SK-N-SH (cell line): ENCODE data around the gene SFSWAP. TPM values are rescaled to one million over a fixed set of nuclear protein-coding genes. Genes with fewer than 3 reads are reported as not detected.

Source experiments
- CTCF ChIA-PET: fragments of 300-600, 350-600 bp; formaldehyde crosslinking; extraction: SDS; loops from one replicate; lab custom pipeline; 2021; lab: Yijun Ruan, JAX
- POLR2A ChIA-PET: fragments of 350-600 bp; sonication (Branson Sonifier 250); formaldehyde crosslinking; extraction: SDS; loops from one replicate; lab custom pipeline; 2020; ENCODE audit warnings: antibody characterized with exemption, inconsistent platforms; lab: Yijun Ruan, JAX
- DNase-seq: peaks from one replicate; pipeline ENCODE4 v3.0.0; 2012
- H2AFZ ChIP-seq: fragments of 200-600 bp; sonication (generic); 2 replicates; pipeline ENCODE4 v1.8.1; 2016; ENCODE audit warnings: antibody characterized with exemption, mild to moderate bottlenecking, low read depth
- H3F3A ChIP-seq: fragments of 200-600 bp; sonication (generic); replicated peaks from 2 replicates; pipeline ENCODE3; 2016; ENCODE audit warnings: antibody characterized with exemption, mild to moderate bottlenecking; ENCODE audit not compliant: insufficient read depth
- H3K27ac ChIP-seq, 2 experiments: fragments of 200-500 bp in 1 of 2; fragments of 200-600 bp in 1 of 2; sonication (Bioruptor generic) in 1 of 2; sonication (generic), shearing (Covaris generic) in 1 of 2; 2 replicates each; pipeline versions ENCODE4 v1.5.1 to v1.6.1; 2014 to 2016; ENCODE audit warnings: low read depth in 2 of 2, inconsistent platforms in 1 of 2, low read length in 1 of 2, mild to moderate bottlenecking in 1 of 2, mixed read lengths in 1 of 2
- H3K27me3 ChIP-seq: fragments of 200-600 bp; sonication (generic), shearing (Covaris generic); 2 replicates; pipeline ENCODE4 v1.6.1; 2016; ENCODE audit warnings: mixed run types; ENCODE audit not compliant: insufficient read depth
- H3K36me3 ChIP-seq, 2 experiments: fragments of 200-500 bp in 1 of 2; fragments of 200-600 bp in 1 of 2; sonication (Bioruptor generic) in 1 of 2; sonication (generic) in 1 of 2; replicated peaks in 1 of 2; 2 replicates each; pipeline versions ENCODE3 to v1.5.1; 2014 to 2016; ENCODE audit warnings: low read length in 1 of 2, mild to moderate bottlenecking in 1 of 2; ENCODE audit not compliant: insufficient read depth in 2 of 2, control insufficient read depth in 1 of 2
- H3K4me1 ChIP-seq, 2 experiments: fragments of 200-500 bp in 1 of 2; fragments of 200-600 bp in 1 of 2; sonication (Bioruptor generic) in 1 of 2; sonication (generic), shearing (Covaris generic) in 1 of 2; 2 replicates each; pipeline versions ENCODE4 v1.5.1 to v1.6.1; 2014 to 2016; ENCODE audit warnings: low read depth in 1 of 2, low read length in 1 of 2, mixed run types in 1 of 2; ENCODE audit not compliant: insufficient read depth in 2 of 2, control insufficient read depth in 1 of 2
- H3K4me2 ChIP-seq: fragments of 200-600 bp; sonication (generic), shearing (Covaris generic); 2 replicates; pipeline ENCODE4 v1.6.1; 2017; ENCODE audit warnings: mixed run types
- H3K4me3 ChIP-seq, 2 experiments: fragments of 200-500 bp in 1 of 2; fragments of 200-600 bp in 1 of 2; sonication (Bioruptor generic) in 1 of 2; sonication (generic), shearing (Covaris generic) in 1 of 2; 2 replicates each; pipeline versions ENCODE4 v1.5.1 to v1.8.1; 2014 to 2016; ENCODE audit warnings: low read depth in 2 of 2, inconsistent platforms in 1 of 2, low read length in 1 of 2, mild to moderate bottlenecking in 1 of 2, mixed read lengths in 1 of 2, moderate library complexity in 1 of 2
- H3K79me2 ChIP-seq: fragments of 200-600 bp; sonication (generic); 2 replicates; pipeline ENCODE4 v1.8.1; 2017; ENCODE audit warnings: mild to moderate bottlenecking; ENCODE audit not compliant: insufficient read depth
- H3K9ac ChIP-seq: fragments of 200-600 bp; sonication (generic); 2 replicates; pipeline ENCODE4 v1.6.1; 2017; ENCODE audit warnings: mixed run types
- H3K9me2 ChIP-seq: fragments of 200-600 bp; sonication (generic); 2 replicates; pipeline ENCODE4 v1.6.1; 2017; ENCODE audit warnings: mixed run types
- H3K9me3 ChIP-seq: fragments of 200-600 bp; sonication (generic); 2 replicates; pipeline ENCODE4 v1.6.1; 2017; ENCODE audit warnings: mixed run types, mild to moderate bottlenecking, moderate library complexity
- H4K20me1 ChIP-seq: fragments of 200-600 bp; sonication (generic); 2 replicates; pipeline ENCODE4 v1.6.1; 2017; ENCODE audit warnings: mild to moderate bottlenecking, mixed run types; ENCODE audit not compliant: insufficient read depth
- CHD2 ChIP-seq: fragments of 150-350 bp; IDR thresholded peaks from 2 replicates; pipeline ENCODE4 v1.6.1; 2018; ENCODE audit warnings: low read length; ENCODE audit not compliant: partially characterized antibody
- ELF1 ChIP-seq: IDR thresholded peaks from 2 replicates; pipeline ENCODE4 v1.4.0; 2012
- EP300 ChIP-seq, 2 experiments: IDR thresholded peaks; 2 replicates each; pipeline versions ENCODE4 v1.4.0 to v1.6.1; 2012; ENCODE audit warnings: borderline replicate concordance in 1 of 2, low read depth in 1 of 2, low read length in 1 of 2
- FOSL2 ChIP-seq: IDR thresholded peaks from 2 replicates; pipeline ENCODE4 v1.4.0; 2012; ENCODE audit warnings: low read depth, mild to moderate bottlenecking, moderate library complexity, borderline replicate concordance
- GABPA ChIP-seq: IDR thresholded peaks from 2 replicates; pipeline ENCODE4 v1.4.0; 2012; ENCODE audit warnings: low read depth, mild to moderate bottlenecking
- IRF3 ChIP-seq: fragments of 150-350 bp; IDR thresholded peaks from 2 replicates; pipeline ENCODE4 v1.6.1; 2016; ENCODE audit warnings: mild to moderate bottlenecking, low read depth, low read length
- MAX ChIP-seq: IDR thresholded peaks from 2 replicates; pipeline ENCODE4 v1.4.0; 2012; ENCODE audit warnings: low read depth
- MXI1 ChIP-seq: IDR thresholded peaks from 2 replicates; pipeline ENCODE4 v1.6.1; 2012; ENCODE audit warnings: mild to moderate bottlenecking, low read depth, low read length, improper control_type of control experiment
- NFIC ChIP-seq: IDR thresholded peaks from 2 replicates; pipeline ENCODE4 v1.4.0; 2012; ENCODE audit warnings: borderline replicate concordance
- NRF1 ChIP-seq: IDR thresholded peaks from 2 replicates; pipeline ENCODE4 v1.6.1; 2012; ENCODE audit warnings: low read depth, mild to moderate bottlenecking, low read length
- PBX3 ChIP-seq: IDR thresholded peaks from 2 replicates; pipeline ENCODE4; 2012
- REST ChIP-seq: IDR thresholded peaks from 2 replicates; pipeline ENCODE4 v1.6.1; 2012; ENCODE audit warnings: mild to moderate bottlenecking, low read depth, low read length, moderate library complexity
- TCF12 ChIP-seq: IDR thresholded peaks from 2 replicates; pipeline ENCODE4 v1.4.0; 2012
- TEAD4 ChIP-seq: IDR thresholded peaks from 2 replicates; pipeline ENCODE4 v1.4.0; 2012; ENCODE audit warnings: mild to moderate bottlenecking, borderline replicate concordance; ENCODE audit not compliant: insufficient read depth
- USF1 ChIP-seq: IDR thresholded peaks from 2 replicates; pipeline ENCODE4 v1.4.0; 2012; ENCODE audit warnings: low read depth, borderline replicate concordance
- USF2 ChIP-seq: fragments of 150-350 bp; IDR thresholded peaks from 2 replicates; pipeline ENCODE4 v1.6.1; 2017; ENCODE audit warnings: antibody characterized with exemption, low read length, low read depth, borderline replicate concordance
- YY1 ChIP-seq: IDR thresholded peaks from 2 replicates; pipeline ENCODE4 v1.4.0; 2012; ENCODE audit warnings: low read depth, mild to moderate bottlenecking
- ZBTB33 ChIP-seq: IDR thresholded peaks from 2 replicates; pipeline ENCODE4 v1.4.0; 2012; ENCODE audit warnings: low read depth, borderline replicate concordance
- WGBS: methylation state at CpG from one replicate; pipeline ENCODE4 v1.1.6; 2017; ENCODE audit warnings: low lambda C conversion rate; 5-methylcytosine and 5-hydroxymethylcytosine counted together
- polyA plus RNA-seq, 3 experiments: library from polyadenylated mRNA; depleted of rRNA; stranded (reverse); fragments of >200 nt; gene quantifications; 2 replicates each; pipeline ENCODE4 v1.2.3, GENCODE V29; 2012

Gene SFSWAP
- polyA plus RNA-seq, 1 of the 3 experiments (the other 2 are of a cell fraction) = 27.9 TPM

GRCh38 chr12:131843527-131843926, 132.6 kb downstream of the SFSWAP start (continued):
- TF ChIP-seq IRF3 = no peak
- TF ChIP-seq TCF12 = no peak
- no peak for TF ChIP-seq FOSL2
- TF ChIP-seq, all 33 proteins: peak for 0

GRCh38 chr12:131844140-131844539, 133.2 kb downstream of the SFSWAP start:
- ChIA-PET POLR2A (no interaction called here), CTCF (interaction anchor here (1.2 to 2.8 kb wide), 3 partner anchors 9 to 68 kb away, joined by 3 to 15 read pairs (median 6); no protein-coding TSS in a partner anchor)

More at GRCh38 chr12:131844140-131844539, 133.2 kb downstream of the SFSWAP start:
- H3K4me1 ChIP-seq = no peaks in the 10 kb centered on the region
- H2AFZ ChIP-seq = no peak overlapping the region
- no peaks in the 10 kb centered on the region for H3K36me3 ChIP-seq
- H3K9me3 ChIP-seq = no peaks in the 10 kb centered on the region
- H4K20me1 ChIP-seq = no peaks in the 10 kb centered on the region
- 94% methylated on average over 7 of the region's 11 CpGs for WGBS
- no peak overlapping the region for H3K9ac ChIP-seq
- H3K4me2 ChIP-seq = no peak overlapping the region
- H3K9me2 ChIP-seq = no peaks in the 10 kb centered on the region
- no peaks in the 10 kb centered on the region for H3K27me3 ChIP-seq
- H3K4me3 ChIP-seq = no peak overlapping the region
- TF ChIP-seq REST = no peak
- no peak for TF ChIP-seq FOSL2
- no peak for TF ChIP-seq MXI1
- no peak for TF ChIP-seq YY1
- no peak for TF ChIP-seq NFIC
- no peak for TF ChIP-seq TEAD4
- no peak for TF ChIP-seq USF2
- no peak for TF ChIP-seq CHD2
- TF ChIP-seq IRF3 = no peak
- no peak for TF ChIP-seq NRF1
- no peak for TF ChIP-seq ZBTB33
- TF ChIP-seq USF1 = no peak
- TF ChIP-seq GABPA = no peak
- TF ChIP-seq ELF1 = no peak
- no peak for TF ChIP-seq PBX3
- TF ChIP-seq EP300 (IDR thresholded peaks at IDR 0.05; ENCODE audit: borderline replicate concordance in 1 of 2, low read depth in 1 of 2, low read length in 1 of 2) = no peak
- no peak for TF ChIP-seq MAX
- H3K79me2 ChIP-seq = no peaks in the 10 kb centered on the region
- DNase-seq = no peak
- H3K27ac ChIP-seq = no peak overlapping the region
- H3F3A ChIP-seq = no peaks in the 10 kb centered on the region
